CD4-positive, alpha-beta T cell treated with Interleukin-17A for 1 hour (primary cell): ENCODE data around the gene LRBA.

Experiments
- DNase-seq: peaks from one replicate; pipeline ENCODE4 v3.0.0-alpha.2; 2020

LRBA gene

DNA sequence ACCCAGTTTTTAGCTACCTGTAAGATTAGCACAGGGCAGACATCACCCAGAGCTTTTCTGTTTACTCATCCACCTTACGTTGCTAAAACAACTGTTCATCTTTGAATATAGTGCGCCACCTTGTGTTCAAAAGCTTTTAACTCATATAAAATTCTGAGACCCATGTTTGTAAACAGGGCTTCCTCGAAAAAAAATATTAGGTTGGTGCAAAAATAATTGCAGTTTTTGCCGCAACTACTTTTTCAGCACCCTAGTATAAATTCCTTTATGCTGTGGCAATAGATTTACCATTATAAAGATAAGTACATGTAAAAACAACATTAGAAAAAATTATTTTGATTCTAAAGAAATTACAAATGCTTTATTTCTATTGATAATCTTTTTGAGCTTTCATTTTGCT is 147.9 kb downstream of the LRBA start:
- DNase-seq, result peak; percentile 87

DNA sequence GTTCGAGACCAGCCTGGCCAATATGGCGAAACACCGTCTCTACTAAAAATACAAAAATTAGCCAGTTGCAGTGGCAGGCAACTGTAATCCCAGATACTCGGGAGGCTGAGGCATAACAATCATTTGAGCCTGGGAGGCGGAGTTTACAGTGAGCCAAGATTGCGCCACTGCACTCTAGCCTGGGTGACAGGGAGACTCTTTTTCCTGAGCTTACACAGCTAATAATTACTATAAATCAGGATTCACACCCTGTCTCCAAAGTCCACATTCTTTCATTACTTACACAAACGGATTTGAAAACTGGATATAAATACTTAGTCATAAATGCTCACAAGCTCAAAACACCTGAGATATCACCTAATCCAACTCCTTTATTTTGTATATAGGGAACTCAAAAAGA is 151.6 kb downstream of the LRBA start:
- no peak for DNase-seq

DNA sequence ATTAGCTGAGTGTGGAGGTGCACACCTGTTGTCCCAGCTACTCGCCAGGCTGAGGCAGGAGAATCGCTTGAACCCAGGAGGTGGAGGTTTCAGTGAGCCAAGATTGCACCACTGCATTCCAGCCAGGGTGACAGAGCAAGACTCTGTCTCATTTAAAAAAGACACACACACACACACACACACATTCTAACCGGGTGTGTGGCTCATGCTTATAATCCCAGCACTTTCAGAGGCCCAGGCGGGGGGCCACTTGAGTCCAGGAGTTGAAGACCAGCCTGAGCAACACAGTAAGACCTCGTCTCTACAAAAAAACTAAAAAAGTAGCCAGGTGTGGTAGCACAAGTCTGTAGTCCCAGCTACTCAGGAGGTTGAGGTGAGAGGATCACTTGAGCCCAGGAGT is 152.3 kb downstream of the LRBA start:
- no peak for DNase-seq

- no peak for DNase-seq
Measured at GRCh38 chr4:150859453-150859852, 155.6 kb downstream of the LRBA start.

DNA sequence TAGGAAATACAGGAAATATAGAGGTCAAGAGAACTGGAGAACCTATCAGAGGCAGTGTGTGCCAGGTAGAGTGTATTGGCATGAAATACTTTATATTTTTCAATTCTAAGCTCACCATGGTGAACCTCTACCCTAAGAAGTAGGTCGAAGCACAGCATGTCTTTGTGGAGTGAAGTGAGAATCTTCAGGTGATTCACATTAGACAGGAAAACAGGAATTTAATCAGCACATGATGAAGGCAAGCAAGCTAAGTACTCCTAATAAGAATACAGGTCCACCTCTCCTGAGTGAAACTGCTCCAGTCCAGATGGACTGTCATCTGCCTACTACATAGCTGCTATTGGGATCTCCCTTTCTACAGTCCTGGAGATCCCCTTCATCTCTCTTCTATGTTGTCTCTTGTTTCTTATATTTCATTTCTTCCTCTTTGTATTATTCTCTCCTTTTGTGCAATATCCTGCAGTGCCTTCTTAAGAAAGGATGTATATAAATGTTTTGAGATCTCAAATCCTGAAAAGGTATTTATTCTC is 159.0 kb downstream of the LRBA start:
- no peak for DNase-seq

DNA sequence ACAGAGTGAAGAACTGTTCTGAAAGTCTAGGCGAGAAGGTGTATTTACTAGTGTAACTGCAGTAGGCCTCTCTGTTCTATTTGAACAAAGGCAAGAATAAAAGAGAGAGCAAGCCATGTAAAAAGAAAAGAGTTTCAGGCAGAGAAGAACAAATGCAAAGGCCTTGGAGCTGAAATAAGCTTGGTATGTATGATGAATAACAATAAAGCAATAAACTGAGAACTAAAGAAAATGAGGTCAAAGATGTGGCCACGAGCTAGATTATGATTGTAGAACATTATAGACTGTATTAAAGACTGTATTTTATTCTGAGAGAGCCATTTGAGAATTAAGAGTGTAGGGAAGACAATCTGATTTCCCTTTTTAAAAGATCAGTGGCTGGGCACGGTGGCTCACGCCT is 160.5 kb downstream of the LRBA start:
- no peak for DNase-seq

DNA sequence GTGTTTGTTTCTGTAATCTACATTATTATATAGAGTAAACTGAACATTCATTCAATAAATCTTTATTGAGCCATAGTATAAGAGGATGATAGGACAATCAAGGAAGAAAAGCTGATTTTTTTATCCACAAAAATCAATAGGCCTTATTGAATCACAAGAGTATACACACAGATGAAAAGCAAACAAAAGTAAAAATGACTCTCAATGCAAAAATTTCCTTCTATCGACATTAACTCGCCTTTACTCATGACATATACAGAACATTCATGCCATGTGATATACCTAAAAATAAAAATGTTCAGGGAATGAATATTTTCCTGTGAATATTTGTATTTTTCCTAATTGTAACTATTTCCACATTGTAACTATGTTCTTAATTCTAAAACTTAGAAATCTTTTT is 161.2 kb downstream of the LRBA start:
- DNase-seq, result no peak

- no peak for DNase-seq
Measured at GRCh38 chr4:150852216-150852615, 162.9 kb downstream of the LRBA start.

GRCh38 chr4:150849016-150849415 is 166.1 kb downstream of the LRBA start:
- DNase-seq, result no peak

- peak; percentile 85 for DNase-seq
Measured at GRCh38 chr4:150828159-150828558, 186.9 kb downstream of the LRBA start.

- no peak for DNase-seq
Measured at GRCh38 chr4:150827226-150827625, 187.9 kb downstream of the LRBA start.

GRCh38 chr4:150826306-150826705 is 188.8 kb downstream of the LRBA start:
- DNase-seq, result no peak

DNA sequence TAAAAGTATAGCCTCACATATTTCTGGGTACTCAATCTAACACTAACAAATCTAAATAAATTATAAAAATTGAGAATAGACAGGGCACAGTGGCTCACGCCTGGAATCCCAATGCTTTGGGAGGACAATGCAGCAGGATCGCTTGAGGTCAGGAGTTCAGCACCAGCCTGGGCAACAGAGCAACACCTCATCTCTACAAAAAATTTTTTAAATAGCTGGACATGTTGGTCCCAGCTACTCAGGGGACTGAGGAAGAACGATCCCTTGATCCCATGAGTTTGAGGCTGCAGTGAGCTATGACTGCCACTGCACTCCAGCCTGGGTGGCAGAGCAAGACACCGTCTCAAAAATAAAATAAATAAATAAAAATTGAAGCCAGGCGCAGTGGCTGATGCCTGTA is 192.7 kb downstream of the LRBA start:
- no peak for DNase-seq

DNA sequence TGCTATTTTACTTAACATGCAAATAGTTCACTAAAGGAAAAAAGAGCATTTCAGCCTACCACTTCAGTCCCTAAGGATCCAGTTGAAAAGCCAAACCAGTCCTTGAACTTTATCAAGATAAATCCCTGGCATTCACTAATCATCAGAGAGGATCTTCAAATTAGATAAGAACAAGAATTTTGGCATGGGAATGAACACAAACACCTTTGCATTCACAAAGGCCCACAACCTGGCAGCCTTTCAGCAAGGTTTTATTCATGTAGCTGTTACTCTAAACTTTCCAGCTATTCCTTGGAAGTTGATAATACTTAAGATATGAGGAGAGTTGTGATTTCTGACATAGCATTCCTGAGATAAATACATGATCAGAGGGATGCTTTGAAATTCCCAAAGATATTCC is 193.4 kb downstream of the LRBA start:
- DNase-seq, result no peak

DNA sequence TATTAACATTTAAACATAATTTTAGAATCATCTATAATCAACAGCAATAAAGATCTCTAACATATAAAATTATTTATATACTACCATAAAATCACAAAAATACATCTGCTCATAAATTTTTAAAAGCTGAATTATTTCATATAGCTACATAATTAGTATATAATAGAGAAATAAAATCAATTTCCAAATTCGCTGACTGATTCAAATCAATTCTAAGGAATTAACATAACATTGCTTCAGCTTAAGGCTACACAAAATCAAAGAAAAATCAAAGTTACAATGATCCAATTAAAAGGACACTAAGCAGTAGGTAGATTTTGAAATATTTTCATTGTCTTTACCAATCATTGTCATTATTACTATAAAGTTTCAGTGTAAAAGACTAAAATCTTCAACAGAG is 194.7 kb downstream of the LRBA start:
- DNase-seq, result no peak

GRCh38 chr4:150818661-150819060 is 196.4 kb downstream of the LRBA start:
- no peak for DNase-seq

DNA sequence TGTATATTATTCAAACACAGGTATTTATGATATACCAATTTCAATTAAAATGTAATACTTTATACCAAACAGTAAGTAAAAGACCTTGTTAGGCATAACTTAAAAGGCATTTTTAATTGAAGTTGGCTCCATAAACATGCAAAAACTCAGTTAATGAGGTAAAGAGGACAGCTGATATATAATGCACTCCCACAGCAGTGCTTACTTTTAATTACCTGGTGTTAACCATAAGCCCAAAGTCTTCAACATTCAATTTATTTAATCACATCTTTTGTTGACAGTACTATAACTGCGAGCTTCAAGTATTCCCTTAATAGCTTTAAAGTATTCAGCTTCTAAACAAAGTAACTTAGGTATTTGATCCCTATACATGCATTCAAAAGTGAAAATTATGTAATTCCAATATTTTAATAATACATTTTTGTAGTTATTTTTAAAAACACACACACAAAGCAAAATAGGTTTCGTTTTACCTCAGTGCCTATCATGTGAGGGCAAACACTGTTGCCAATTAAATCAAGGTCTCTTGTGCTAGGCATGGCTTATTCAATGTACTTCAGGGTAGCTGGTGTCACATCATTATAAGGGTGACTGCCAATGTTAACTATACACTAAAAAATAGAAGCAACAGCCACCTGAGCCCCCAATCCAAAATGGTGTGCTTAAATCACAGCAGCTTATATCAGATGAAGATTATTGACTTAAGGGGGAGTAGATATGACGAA is 197.1 kb downstream of the LRBA start:
- no peak for DNase-seq

DNA sequence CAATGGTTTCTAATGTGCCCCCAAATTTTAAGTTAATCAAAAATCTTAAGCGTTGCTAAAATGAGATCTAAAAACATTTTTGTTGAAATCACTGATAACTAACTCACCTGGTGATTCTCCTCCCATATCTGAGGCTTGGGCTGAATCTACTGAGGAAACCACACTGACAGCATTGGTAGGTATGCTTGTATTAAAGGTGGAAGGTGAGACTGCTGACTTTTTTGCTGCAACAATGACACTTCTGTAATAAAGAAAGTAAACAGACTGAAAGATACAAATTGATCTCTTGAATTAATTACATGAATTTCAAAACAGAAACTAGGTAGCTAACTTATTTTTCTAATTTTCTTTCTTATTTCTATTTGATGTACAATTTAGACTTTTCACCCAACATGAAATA is 198.1 kb downstream of the LRBA start:
- DNase-seq, result no peak

DNA sequence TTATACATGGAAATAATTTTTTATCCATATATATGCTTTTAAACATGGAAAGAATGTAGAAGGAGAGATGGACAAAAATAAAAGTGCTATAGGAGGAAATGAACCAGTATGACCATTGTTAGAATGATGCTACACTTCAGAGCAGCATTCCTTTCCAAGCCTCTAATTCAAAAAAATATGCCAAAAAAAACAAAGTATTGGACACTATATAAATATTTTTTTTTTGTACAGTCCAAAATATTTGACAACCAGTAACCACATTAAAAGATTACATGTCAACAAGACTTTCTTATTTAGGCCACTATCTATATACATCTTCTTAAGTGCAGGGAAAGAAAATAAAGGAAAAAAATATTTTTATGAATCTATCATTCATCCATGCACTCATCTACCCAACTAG is 198.6 kb downstream of the LRBA start:
- no peak for DNase-seq

- no peak for DNase-seq
Measured at GRCh38 chr4:150814873-150815272, 200.2 kb downstream of the LRBA start.

- DNase-seq, result no peak
Measured at GRCh38 chr4:150805183-150806025, 209.7 kb downstream of the LRBA start.

- no peak for DNase-seq
Measured at GRCh38 chr4:150801833-150802232, 213.3 kb downstream of the LRBA start.

DNA sequence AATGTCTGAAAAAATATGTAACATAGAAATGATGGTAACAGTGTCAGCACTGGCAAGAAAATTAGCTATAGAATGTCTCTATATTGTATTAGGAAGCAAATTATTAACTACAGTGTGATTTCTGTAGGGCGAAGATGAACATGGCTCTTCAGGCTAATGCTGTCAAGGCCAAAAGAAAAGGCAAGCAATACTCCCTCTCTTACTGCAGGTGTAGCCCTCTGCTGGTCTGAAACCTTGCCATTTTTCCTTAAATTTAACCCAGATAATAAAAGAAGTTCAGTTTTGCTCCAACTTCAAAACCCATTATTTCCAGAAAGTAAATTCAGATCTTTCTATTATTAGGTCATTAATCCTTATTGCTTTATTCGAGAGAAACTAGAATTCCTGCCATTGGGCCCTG is 215.9 kb downstream of the LRBA start:
- no peak for DNase-seq

DNA sequence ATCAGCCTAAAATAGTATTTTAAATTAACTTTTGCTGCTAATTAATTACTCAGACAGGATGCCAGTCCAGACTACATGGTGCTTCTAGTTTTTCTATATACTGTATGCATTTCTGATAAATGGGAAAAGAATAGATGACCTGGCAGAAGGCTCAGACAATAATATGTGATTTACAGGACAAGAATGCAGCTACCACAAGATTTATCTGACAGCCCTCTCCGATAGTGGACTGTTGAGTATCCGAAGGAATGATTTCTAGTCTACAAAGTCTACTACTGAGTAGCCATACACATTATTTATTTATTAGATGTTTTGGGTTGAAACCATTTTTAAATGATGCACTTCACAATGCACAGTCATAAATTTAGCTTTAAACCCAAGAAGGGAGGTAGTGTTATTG is 220.4 kb downstream of the LRBA start:
- no peak for DNase-seq
